ENCODE data around the gene RUNX2. TPM values are rescaled to one million over a fixed set of nuclear protein-coding genes. Genes with fewer than 3 reads are reported as not detected.

Gene RUNX2
- polyA plus RNA-seq, 1 donor from 2014 or later: not detected

DNA sequence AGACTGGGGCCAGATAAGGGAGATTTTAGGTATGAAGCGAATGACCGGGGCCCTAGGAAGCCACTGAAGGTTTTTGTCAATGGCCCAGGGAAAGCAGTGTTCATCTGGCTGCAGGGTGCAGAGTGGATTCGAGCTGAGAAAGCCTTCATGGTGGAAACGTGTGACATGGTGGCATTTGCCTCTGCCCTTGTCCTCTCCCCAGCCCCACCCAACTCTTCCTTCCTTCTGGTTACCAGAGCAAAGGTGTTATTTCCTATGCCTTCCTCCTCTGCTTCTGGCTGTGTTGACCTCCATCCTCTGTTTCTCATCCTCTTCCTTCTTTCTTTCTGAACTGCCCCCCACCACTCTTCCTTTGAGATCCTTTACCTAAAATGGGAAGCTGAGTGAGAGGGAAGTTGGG, 244.7 kb downstream of the RUNX2 start:
- Histone ChIP-seq H3F3A (ENCODE audit: insufficient read depth, low read length, poor library complexity, severe bottlenecking) (no peaks in the 10 kb centered on the region), H3K4me2 (ENCODE audit: low read length) (no peak overlapping the region), H3K27me3 (ENCODE audit: insufficient read depth, low read depth, low read length) (no peaks in the 10 kb centered on the region), H3K36me3 (ENCODE audit: insufficient read depth, low read length) (no peaks in the 10 kb centered on the region), H3K9me3 (ENCODE audit: low read length) (no peaks in the 10 kb centered on the region), H3K27ac (ENCODE audit: low read length) (no peak overlapping the region), H3K9ac (ENCODE audit: low read length) (no peak overlapping the region), H4K20me1 (ENCODE audit: insufficient read depth) (no peaks in the 10 kb centered on the region), H3K4me3 (ENCODE audit: low read length) (no peak overlapping the region), H2AFZ (ENCODE audit: low read depth, low read length) (no peak overlapping the region), H3K9me2 (ENCODE audit: insufficient read depth, low read length) (no peaks in the 10 kb centered on the region), H3K79me2 (replicated peaks; ENCODE audit: insufficient read depth, low read length) (no peaks in the 10 kb centered on the region)
- TF ChIP-seq MXI1 (conservative IDR thresholded peaks at IDR 0.05; ENCODE audit: poor library complexity, severe bottlenecking) (no peak), POLR2AphosphoS5 (IDR thresholded peaks at IDR 0.05) (no peak)
- TF ChIP-seq, protein P1, sequence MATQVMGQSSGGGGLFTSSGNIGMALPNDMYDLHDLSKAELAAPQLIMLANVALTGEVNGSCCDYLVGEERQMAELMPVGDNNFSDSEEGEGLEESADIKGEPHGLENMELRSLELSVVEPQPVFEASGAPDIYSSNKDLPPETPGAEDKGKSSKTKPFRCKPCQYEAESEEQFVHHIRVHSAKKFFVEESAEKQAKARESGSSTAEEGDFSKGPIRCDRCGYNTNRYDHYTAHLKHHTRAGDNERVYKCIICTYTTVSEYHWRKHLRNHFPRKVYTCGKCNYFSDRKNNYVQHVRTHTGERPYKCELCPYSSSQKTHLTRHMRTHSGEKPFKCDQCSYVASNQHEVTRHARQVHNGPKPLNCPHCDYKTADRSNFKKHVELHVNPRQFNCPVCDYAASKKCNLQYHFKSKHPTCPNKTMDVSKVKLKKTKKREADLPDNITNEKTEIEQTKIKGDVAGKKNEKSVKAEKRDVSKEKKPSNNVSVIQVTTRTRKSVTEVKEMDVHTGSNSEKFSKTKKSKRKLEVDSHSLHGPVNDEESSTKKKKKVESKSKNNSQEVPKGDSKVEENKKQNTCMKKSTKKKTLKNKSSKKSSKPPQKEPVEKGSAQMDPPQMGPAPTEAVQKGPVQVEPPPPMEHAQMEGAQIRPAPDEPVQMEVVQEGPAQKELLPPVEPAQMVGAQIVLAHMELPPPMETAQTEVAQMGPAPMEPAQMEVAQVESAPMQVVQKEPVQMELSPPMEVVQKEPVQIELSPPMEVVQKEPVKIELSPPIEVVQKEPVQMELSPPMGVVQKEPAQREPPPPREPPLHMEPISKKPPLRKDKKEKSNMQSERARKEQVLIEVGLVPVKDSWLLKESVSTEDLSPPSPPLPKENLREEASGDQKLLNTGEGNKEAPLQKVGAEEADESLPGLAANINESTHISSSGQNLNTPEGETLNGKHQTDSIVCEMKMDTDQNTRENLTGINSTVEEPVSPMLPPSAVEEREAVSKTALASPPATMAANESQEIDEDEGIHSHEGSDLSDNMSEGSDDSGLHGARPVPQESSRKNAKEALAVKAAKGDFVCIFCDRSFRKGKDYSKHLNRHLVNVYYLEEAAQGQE (IDR thresholded peaks at IDR 0.05; ENCODE audit: borderline replicate concordance): no peak

DNA sequence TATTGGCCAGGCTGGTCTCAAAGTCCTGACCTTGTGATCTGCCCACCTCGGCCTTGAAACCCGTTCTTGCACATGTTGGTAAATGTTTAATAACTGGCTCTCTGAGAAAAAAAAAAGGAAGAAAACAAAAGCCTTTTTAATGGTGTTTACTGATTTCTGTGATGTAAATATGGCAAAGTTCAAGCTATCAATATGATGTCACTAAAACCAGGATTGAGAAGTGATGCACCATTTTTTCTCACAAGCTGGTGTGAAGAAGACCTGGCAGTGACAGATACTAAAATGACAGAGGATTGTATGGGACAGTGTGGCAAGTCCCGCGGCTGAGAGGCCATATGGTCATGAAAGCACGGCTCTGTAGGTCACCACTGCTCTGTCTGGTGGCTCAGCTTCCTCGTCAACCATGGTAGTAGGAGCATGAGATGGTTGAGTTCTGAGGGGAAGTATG, 245.9 kb downstream of the RUNX2 start:
- Histone ChIP-seq H2AFZ (ENCODE audit: low read depth, low read length) (no peak overlapping the region), H3K27me3 (ENCODE audit: insufficient read depth, low read depth, low read length) (no peaks in the 10 kb centered on the region), H3K9me2 (ENCODE audit: insufficient read depth, low read length) (no peaks in the 10 kb centered on the region), H4K20me1 (ENCODE audit: insufficient read depth) (no peaks in the 10 kb centered on the region), H3K36me3 (ENCODE audit: insufficient read depth, low read length) (no peaks in the 10 kb centered on the region), H3F3A (ENCODE audit: insufficient read depth, low read length, poor library complexity, severe bottlenecking) (no peaks in the 10 kb centered on the region), H3K4me3 (ENCODE audit: low read length) (no peak overlapping the region), H3K9ac (ENCODE audit: low read length) (no peak overlapping the region), H3K9me3 (ENCODE audit: low read length) (no peaks in the 10 kb centered on the region), H3K79me2 (replicated peaks; ENCODE audit: insufficient read depth, low read length) (no peaks in the 10 kb centered on the region), H3K27ac (ENCODE audit: low read length) (no peak overlapping the region), H3K4me2 (ENCODE audit: low read length) (no peak overlapping the region)
- no peak for TF ChIP-seq POLR2AphosphoS5 (IDR thresholded peaks at IDR 0.05)
- TF ChIP-seq SMC3 (conservative IDR thresholded peaks at IDR 0.05; ENCODE audit: poor library complexity): no peak
- TF ChIP-seq TAF1 (IDR thresholded peaks at IDR 0.05; ENCODE audit: low read depth): no peak
- no peak for TF ChIP-seq EZH2 (IDR thresholded peaks at IDR 0.05; ENCODE audit: borderline replicate concordance, insufficient read depth, low read length, poor library complexity, severe bottlenecking)
- no peak for TF ChIP-seq RAD21 (conservative IDR thresholded peaks at IDR 0.05)
- no peak for TF ChIP-seq MXI1 (conservative IDR thresholded peaks at IDR 0.05; ENCODE audit: poor library complexity, severe bottlenecking)
- TF ChIP-seq, protein P1 (IDR thresholded peaks at IDR 0.05; ENCODE audit: borderline replicate concordance): no peak
- TF ChIP-seq, protein P2, sequence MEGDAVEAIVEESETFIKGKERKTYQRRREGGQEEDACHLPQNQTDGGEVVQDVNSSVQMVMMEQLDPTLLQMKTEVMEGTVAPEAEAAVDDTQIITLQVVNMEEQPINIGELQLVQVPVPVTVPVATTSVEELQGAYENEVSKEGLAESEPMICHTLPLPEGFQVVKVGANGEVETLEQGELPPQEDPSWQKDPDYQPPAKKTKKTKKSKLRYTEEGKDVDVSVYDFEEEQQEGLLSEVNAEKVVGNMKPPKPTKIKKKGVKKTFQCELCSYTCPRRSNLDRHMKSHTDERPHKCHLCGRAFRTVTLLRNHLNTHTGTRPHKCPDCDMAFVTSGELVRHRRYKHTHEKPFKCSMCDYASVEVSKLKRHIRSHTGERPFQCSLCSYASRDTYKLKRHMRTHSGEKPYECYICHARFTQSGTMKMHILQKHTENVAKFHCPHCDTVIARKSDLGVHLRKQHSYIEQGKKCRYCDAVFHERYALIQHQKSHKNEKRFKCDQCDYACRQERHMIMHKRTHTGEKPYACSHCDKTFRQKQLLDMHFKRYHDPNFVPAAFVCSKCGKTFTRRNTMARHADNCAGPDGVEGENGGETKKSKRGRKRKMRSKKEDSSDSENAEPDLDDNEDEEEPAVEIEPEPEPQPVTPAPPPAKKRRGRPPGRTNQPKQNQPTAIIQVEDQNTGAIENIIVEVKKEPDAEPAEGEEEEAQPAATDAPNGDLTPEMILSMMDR (IDR thresholded peaks at IDR 0.05; ENCODE audit: poor library complexity, severe bottlenecking): no peak
- no peak for TF ChIP-seq EP300 (conservative IDR thresholded peaks at IDR 0.05; ENCODE audit: poor library complexity, severe bottlenecking)
